Ovary (tissue), 3 donors: ENCODE results near the gene RAB41.

Experiments used
- CTCF ChIP-seq, 3 donors: fragments of 450-650 bp in 2 of 3; fragments of 200-600 bp in 1 of 3; IDR thresholded peaks; one replicate each; pipeline versions ENCODE4 v1.5.1 to v1.8.0; 2016 to 2022; ENCODE audit warnings: antibody characterized with exemption in 3 of 3, mild to moderate bottlenecking in 1 of 3
- EP300 ChIP-seq: sonication (generic); formaldehyde crosslinking; IDR thresholded peaks from one replicate; pipeline ENCODE4 v1.6.1; 2017; ENCODE audit warnings: antibody characterized with exemption
- POLR2A ChIP-seq: fragments of 450-650 bp; IDR thresholded peaks from one replicate; pipeline ENCODE4 v1.6.1; 2017; ENCODE audit warnings: antibody characterized with exemption, mild to moderate bottlenecking, moderate library complexity
- donor health status: DM: no; HTN: no; CAD: no.

GRCh38 chrX:70324326-70324725 is 42.4 kb downstream of the RAB41 start:
- TF ChIP-seq CTCF (IDR thresholded peaks at IDR 0.05) (no peak), POLR2A (no peak), EP300 (no peak)
